WTC11 (cell line): Measurements from ENCODE around the gene IST1.

Source experiments
- ARID4B ChIP-seq: sonication (generic); formaldehyde crosslinking; IDR thresholded peaks from 2 replicates; pipeline ENCODE4 v1.8.0; 2023; ENCODE audit warnings: missing genetic modification reagents, mild to moderate bottlenecking, borderline replicate concordance
- CTCF ChIP-seq: fragments of 200-600 bp; IDR thresholded peaks from 2 replicates; pipeline ENCODE4 v1.8.0; 2022; ENCODE audit warnings: antibody characterized with exemption
- FOXP1 ChIP-seq: sonication (generic); formaldehyde crosslinking; IDR thresholded peaks from 2 replicates; pipeline ENCODE4 v1.8.0; 2022; ENCODE audit warnings: missing genetic modification reagents, mild to moderate bottlenecking, moderate library complexity, borderline replicate concordance
- JUN ChIP-seq: sonication (generic); formaldehyde crosslinking; IDR thresholded peaks from 2 replicates; pipeline ENCODE4 v1.8.0; 2023; ENCODE audit warnings: mild to moderate bottlenecking, missing genetic modification reagents
- NFE2L1 ChIP-seq: sonication (generic); formaldehyde crosslinking; IDR thresholded peaks from 2 replicates; pipeline ENCODE4 v1.8.1; 2023; ENCODE audit warnings: missing genetic modification reagents
- ZNF416 ChIP-seq: fragments of 250-450 bp; sonication (Bioruptor Pico); IDR thresholded peaks from 2 replicates; pipeline ENCODE4 v1.9.0; 2021; ENCODE audit warnings: mild to moderate bottlenecking, inconsistent platforms
- TF ChIP-seq, protein P1 (sequence below): sonication (generic); formaldehyde crosslinking; IDR thresholded peaks from 2 replicates; pipeline ENCODE4 v1.8.0; 2022; ENCODE audit warnings: mild to moderate bottlenecking, missing genetic modification reagents
- TF ChIP-seq, protein P2 (sequence below): sonication (generic); formaldehyde crosslinking; IDR thresholded peaks from 2 replicates; pipeline ENCODE4 v1.8.1; 2023; ENCODE audit warnings: mild to moderate bottlenecking, missing genetic modification reagents, moderate library complexity

- TF ChIP-seq, protein P1, sequence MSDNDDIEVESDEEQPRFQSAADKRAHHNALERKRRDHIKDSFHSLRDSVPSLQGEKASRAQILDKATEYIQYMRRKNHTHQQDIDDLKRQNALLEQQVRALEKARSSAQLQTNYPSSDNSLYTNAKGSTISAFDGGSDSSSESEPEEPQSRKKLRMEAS = no peak
- TF ChIP-seq CTCF = no peak
- no peak for TF ChIP-seq FOXP1 (CRISPR knock-in tag)
- no peak for TF ChIP-seq NFE2L1 (CRISPR knock-in tag)
- no peak for TF ChIP-seq JUN (CRISPR knock-in tag)
- TF ChIP-seq, protein P2, sequence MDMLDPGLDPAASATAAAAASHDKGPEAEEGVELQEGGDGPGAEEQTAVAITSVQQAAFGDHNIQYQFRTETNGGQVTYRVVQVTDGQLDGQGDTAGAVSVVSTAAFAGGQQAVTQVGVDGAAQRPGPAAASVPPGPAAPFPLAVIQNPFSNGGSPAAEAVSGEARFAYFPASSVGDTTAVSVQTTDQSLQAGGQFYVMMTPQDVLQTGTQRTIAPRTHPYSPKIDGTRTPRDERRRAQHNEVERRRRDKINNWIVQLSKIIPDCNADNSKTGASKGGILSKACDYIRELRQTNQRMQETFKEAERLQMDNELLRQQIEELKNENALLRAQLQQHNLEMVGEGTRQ (CRISPR knock-in tag) = no peak
- no peak for TF ChIP-seq ARID4B (CRISPR knock-in tag)
- no peak for TF ChIP-seq ZNF416 (CRISPR knock-in tag)
These were observed 19.5 kb downstream of the IST1 start for GRCh38 chr16:71914802-71915201.
